Heart right ventricle (tissue), 16 donors: ENCODE data around the gene DNAAF1. TPM values are rescaled to one million over a fixed set of nuclear protein-coding genes. Genes with fewer than 3 reads are reported as not detected.

Source experiments
- ATAC-seq, 8 donors: fragments of 200-7000 bp; cut with Tn5 transposase; one replicate each; pipeline ENCODE4 v1.9.1; 2020; ENCODE audit warnings: mild to moderate bottlenecking in 8 of 8, moderate library complexity in 8 of 8, moderate number of reproducible peaks in 1 of 8
- DNase-seq, 2 donors: peaks; one replicate each; pipeline ENCODE4 v3.0.0-alpha.2; 2020
- H3K27ac ChIP-seq, 10 donors: fragments of 200-600 bp; sonication (generic) in 2 of 10; one replicate each; pipeline versions ENCODE4 v1.5.0 to v1.8.0; 2020 to 2022; ENCODE audit warnings: mild to moderate bottlenecking in 3 of 10
- H3K27me3 ChIP-seq, 7 donors: fragments of 200-600 bp; one replicate each; pipeline ENCODE4 v1.8.0; 2021 to 2022; ENCODE audit warnings: mild to moderate bottlenecking in 2 of 7
- H3K36me3 ChIP-seq, 9 donors: fragments of 200-600 bp; sonication (generic) in 1 of 9; one replicate each; pipeline versions ENCODE4 v1.5.0 to v1.8.0; 2020 to 2022; ENCODE audit warnings: mild to moderate bottlenecking in 2 of 9
- H3K4me1 ChIP-seq, 9 donors: fragments of 200-600 bp; sonication (generic) in 1 of 9; one replicate each; pipeline versions ENCODE4 v1.5.0 to v1.8.0; 2020 to 2022; ENCODE audit warnings: mild to moderate bottlenecking in 4 of 9
- H3K4me3 ChIP-seq, 10 donors: fragments of 200-600 bp; sonication (generic) in 2 of 10; one replicate each; pipeline versions ENCODE4 v1.5.0 to v1.8.0; 2020 to 2022; ENCODE audit warnings: mild to moderate bottlenecking in 7 of 10, moderate library complexity in 2 of 10
- H3K9me3 ChIP-seq, 11 donors: fragments of 200-600 bp in 10 of 11; sonication (generic) in 2 of 11; one replicate each; pipeline versions ENCODE4 v1.5.0 to v1.8.0; 2013 to 2022; ENCODE audit warnings: mild to moderate bottlenecking in 2 of 11, control low read depth in 1 of 11, moderate library complexity in 1 of 11
- WGBS, 2 donors: extraction: QIAGEN DNeasy Blood & Tissue Kit; methylation state at CpG; one replicate each; pipeline ENCODE4 v1.1.7; 2013; ENCODE audit warnings: inconsistent platforms in 1 of 2; 5-methylcytosine and 5-hydroxymethylcytosine counted together
- intact Hi-C, 10 donors: fragments of 100-400 bp; cut with DNase I; formaldehyde crosslinking; loops; one replicate each; pipeline versions ENCODE4 v1.11.1 to v1.14.2; 2022
- polyA plus RNA-seq, 2 donors: library from polyadenylated mRNA; stranded (reverse); fragments of 200-250 nt; gene quantifications; one replicate each; pipeline ENCODE4 v1.2.3, GENCODE V29; 2013
- total RNA-seq, 10 donors: library from RNA; stranded (reverse); fragmentation: NEBNext Ultra II Directional in 3 of 10; extraction: Animal tissue kit (Norgen Biotek cat#: 25700) in 3 of 10; gene quantifications; one replicate each; pipeline versions ENCODE4 v1.2.1 to v1.2.4, GENCODE V29; 2021 to 2023
- TF ChIP-seq, protein P1 (sequence below), 9 donors: fragments of 200-600 bp; sonication (generic) in 2 of 9; IDR thresholded peaks; one replicate each; pipeline versions ENCODE4 v1.5.0 to v1.8.0; 2021 to 2022; ENCODE audit warnings: antibody characterized with exemption in 9 of 9, mild to moderate bottlenecking in 5 of 9, moderate library complexity in 1 of 9
- donor health status: Arrhythmogenic right ventricular cardiomyopathy.
- donor health status: ischemic (EF 13 %, LVEDD 7.1; RV severe dilation, severe dysfunction).
- donor health status: healthy with polysubstance abuse.
- donor health status: DM: no; HTN: yes; CAD: no.
- donor health status: DM: no; HTN: no; CAD: no.
- donor health status: ischemic (EF 25% LVEDD 6.9; RV normal size, moderate dysfunction).
- donor health status: ischemic (EF 25% LVEDD 5.7; RV mildly dilated, moderate dysfunction).
- donor health status: healthy.
- donor health status: DM: yes; HTN: yes; CAD: no.
- donor health status: Ischemic cardiomyopathy.
- donor health status: ischemic (EF 35%, LVEDD 5.7; RV mildly dilated, moderate dysfunction).
- donor health status: nonischemic (EF 11% LVEDD 7.7; RV severe dilation, severe dysfunction).
- donor health status: DM: yes; HTN: yes; CAD: no.
- donor health status: PGD.
- donor health status: ischemic (EF 29% LVEDD 5.4; RV normal size, mild dysfunction).
- donor health status: nonischemic (EF 23%, LVEDD 6.1; RV moderate dilation, normal function).

Gene DNAAF1
- total and polyA plus RNA-seq, 12 donors = 0.23 to 2.6 (median 0.33) TPM; not detected in 7

DNA sequence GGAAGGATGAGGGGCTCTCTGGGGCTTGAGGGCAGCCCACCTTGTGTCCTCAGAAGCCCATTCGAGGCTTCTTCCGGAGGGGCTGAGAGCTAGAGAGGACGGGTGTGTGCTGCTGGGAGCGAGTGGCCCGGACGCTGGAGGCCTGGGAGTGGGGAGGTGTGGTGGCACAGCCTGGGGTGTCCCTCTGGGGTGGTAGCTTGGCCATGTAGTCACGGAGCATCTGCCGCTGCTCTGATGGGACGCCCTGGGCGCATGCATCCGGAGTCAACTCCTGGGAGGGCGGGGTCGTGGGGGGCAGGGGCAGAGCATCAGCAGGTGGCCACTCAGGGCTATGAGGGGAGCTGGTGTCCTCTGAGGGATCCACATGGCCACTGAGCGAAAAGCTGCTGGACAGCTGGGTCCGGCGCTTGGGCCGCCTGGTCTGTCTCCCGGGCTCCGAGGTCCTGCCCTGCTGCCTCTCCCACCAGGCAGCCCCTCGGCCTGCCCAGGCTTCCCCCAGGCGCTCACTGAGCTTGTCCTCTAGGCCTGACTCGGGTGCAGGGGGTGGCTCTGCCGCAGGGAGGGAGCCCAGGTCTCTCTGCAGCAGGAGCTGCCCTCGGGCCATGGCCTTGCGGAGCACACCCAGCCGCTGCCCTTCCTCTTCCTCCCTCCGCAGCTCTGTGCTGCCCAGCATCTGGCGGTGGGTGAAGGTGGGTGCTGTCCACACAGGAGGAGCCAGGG lies 33.9 kb downstream of the DNAAF1 start:
- peak overlapping the region in 4 of 10 donors; percentile 15 to 89 (median 88) for H3K27ac ChIP-seq
- ATAC-seq (peak in 1 of 8 donors; percentile 2), DNase-seq (no peak)
- TF ChIP-seq, protein P1, sequence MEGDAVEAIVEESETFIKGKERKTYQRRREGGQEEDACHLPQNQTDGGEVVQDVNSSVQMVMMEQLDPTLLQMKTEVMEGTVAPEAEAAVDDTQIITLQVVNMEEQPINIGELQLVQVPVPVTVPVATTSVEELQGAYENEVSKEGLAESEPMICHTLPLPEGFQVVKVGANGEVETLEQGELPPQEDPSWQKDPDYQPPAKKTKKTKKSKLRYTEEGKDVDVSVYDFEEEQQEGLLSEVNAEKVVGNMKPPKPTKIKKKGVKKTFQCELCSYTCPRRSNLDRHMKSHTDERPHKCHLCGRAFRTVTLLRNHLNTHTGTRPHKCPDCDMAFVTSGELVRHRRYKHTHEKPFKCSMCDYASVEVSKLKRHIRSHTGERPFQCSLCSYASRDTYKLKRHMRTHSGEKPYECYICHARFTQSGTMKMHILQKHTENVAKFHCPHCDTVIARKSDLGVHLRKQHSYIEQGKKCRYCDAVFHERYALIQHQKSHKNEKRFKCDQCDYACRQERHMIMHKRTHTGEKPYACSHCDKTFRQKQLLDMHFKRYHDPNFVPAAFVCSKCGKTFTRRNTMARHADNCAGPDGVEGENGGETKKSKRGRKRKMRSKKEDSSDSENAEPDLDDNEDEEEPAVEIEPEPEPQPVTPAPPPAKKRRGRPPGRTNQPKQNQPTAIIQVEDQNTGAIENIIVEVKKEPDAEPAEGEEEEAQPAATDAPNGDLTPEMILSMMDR (IDR thresholded peaks at IDR 0.05) = no peak
- WGBS, 2 donors = 87 to 89% methylated on average over 27 to 28 of the region's 28 CpGs
- intact Hi-C loops = loop anchor here in 3 of 10 donors (5.0 to 10.0 kb wide), 6 partner anchors 62 to 352 kb away; partner anchors contain the start of genes NECAB2 (in 2 of the 3) and MBTPS1 (in 1 of the 3)
- peaks cover 0 to 66% (median 43%) of the 10 kb centered on the region in 9 donors for H3K36me3 ChIP-seq
- H3K9me3 ChIP-seq = no peaks in the 10 kb centered on the region
- peaks cover 33 to 82% (median 49%) of the 10 kb centered on the region in 9 donors for H3K4me1 ChIP-seq
- no peak overlapping the region for H3K4me3 ChIP-seq
- H3K27me3 ChIP-seq = no peaks in the 10 kb centered on the region

DNA sequence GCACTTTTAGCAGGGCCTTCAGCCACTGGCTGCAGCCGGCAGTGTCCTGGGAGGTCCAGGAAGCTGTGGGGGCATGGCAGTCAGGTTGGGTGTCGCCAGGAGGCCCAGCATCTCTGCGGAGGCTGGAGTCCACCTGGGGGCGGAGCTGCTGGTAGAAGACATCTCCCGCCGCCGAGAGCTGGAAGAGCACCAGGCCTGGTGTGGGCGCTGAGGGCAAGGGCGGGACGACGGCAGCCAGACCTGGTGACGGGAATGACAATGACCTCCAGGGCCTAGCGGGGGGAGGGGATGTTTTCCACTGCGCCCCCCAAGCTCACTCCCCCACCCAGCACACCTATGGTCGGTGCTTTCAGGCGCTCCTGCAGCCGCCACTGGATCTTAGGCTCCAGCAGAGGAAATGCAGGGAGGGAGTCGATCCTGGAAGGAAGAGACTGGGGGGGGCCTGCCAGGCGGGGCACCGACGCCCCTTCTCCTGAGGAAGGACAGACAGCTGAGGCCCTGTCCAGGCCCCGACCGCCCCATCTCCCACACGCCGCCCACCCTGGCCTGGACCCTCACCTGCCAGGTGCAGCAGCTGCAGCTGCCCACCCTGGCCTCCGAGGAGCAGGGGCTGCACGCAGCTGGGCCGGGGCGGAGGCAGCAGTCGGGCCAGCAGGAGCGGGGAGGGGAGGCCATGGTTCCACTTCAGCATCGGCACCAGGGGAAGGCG lies 34.7 kb downstream of the DNAAF1 start:
- peak overlapping the region in 1 of 10 donors; percentile 13 for H3K4me3 ChIP-seq
- 69 to 83% methylated on average over 33 of the region's 33 CpGs for WGBS, 2 donors

DNA sequence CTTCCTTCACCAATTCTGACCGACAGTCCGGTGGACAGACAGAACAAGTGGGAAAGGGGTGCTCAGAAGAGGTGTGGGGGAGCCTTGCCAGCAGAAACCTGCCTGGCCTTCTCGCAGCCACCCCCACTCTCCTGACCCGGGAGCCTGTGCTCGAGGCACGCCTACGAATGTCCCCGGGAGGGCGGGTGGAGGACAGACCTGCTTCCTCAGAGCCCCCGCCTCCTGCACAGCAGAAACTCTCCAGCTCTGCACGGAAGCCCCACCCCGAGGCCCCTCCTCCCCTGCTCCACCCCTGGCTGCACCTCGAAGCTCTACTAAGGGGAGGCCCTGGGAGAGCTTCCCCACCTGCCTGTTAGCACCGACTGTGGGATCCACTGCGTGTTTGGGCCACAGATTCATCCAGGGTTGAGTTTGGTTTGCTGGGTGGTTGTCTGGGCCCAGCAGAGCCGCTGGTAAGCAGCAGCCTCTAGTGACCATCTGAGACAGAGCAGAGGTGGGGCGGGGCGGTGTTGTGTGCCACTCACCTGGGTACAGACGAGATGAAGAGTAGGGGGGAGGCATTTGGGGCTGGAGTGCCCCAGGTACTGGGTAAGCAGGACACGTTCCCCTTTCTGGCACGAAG lies 35.5 kb downstream of the DNAAF1 start:
- 74 to 76% methylated on average over 20 to 21 of the region's 21 CpGs for WGBS, 2 donors
- Histone ChIP-seq H3K4me1 (peaks cover 38 to 91% (median 55%) of the 10 kb centered on the region in 9 donors), H3K27me3 (no peaks in the 10 kb centered on the region), H3K27ac (peak overlapping the region in 8 of 10 donors; percentile 21 to 87 (median 44)), H3K9me3 (no peaks in the 10 kb centered on the region), H3K4me3 (peak overlapping the region in 1 of 10 donors; percentile 13), H3K36me3 (peaks cover 0 to 80% (median 43%) of the 10 kb centered on the region in 9 donors)
- intact Hi-C loops = loop anchor here in 4 of 10 donors (5.0 to 10.0 kb wide), 4 partner anchors 33 to 304 kb away; partner anchors contain the start of genes NECAB2 (in 2 of the 4), DNAAF1 (in 1 of the 4) and HSDL1 (in 1 of the 4)
- peak in 1 of 2 donors; percentile 48 for DNase-seq
- peak in 3 of 8 donors; percentile 10 to 32 (median 22) for ATAC-seq
- TF ChIP-seq, protein P1 (IDR thresholded peaks at IDR 0.05) = no peak

More for the DNA sequence above, 34.7 kb downstream of the DNAAF1 start:
- TF ChIP-seq, protein P1 (IDR thresholded peaks at IDR 0.05) = no peak
- Histone ChIP-seq H3K27me3 (no peaks in the 10 kb centered on the region), H3K27ac (peak overlapping the region in 7 of 10 donors; percentile 16 to 87 (median 43)), H3K9me3 (no peaks in the 10 kb centered on the region), H3K36me3 (peaks cover 0 to 73% (median 43%) of the 10 kb centered on the region in 9 donors), H3K4me1 (peaks cover 37 to 89% (median 54%) of the 10 kb centered on the region in 9 donors)
- DNase-seq = no peak
- intact Hi-C loops = loop anchor here in 7 of 10 donors (5.0 to 10.0 kb wide), 8 partner anchors 32 to 352 kb away; partner anchors contain the start of genes NECAB2 (in 4 of the 7), DNAAF1 (in 1 of the 7), HSDL1 (in 1 of the 7) and MBTPS1 (in 1 of the 7)
- no peak for ATAC-seq
